IMR-90 (cell line): ENCODE measurements around the gene CLSTN3. TPM values are rescaled to one million over a fixed set of nuclear protein-coding genes. Genes with fewer than 3 reads are reported as not detected.

Experiments used
- ATAC-seq: fragments of 200-7000 bp; cut with Tn5 transposase; 2 replicates; pipeline ENCODE4 v1.9.1; 2020; ENCODE audit warnings: low read depth, mild to moderate bottlenecking, moderate library complexity
- BruUV-seq: library from RNA; stranded (reverse); fragments of 400-500 nt; replicated peaks from 2 replicates; lab custom pipeline; 2021; lab: Mats Ljungman, UMichigan
- CTCF ChIA-PET: fragments of 300-600 bp; formaldehyde crosslinking; extraction: SDS; loops from one replicate; lab custom pipeline; 2021; ENCODE audit warnings: antibody characterized with exemption; lab: Yijun Ruan, JAX
- POLR2A ChIA-PET: fragments of 300-600 bp; sonication (Branson Sonifier 250); formaldehyde crosslinking; loops from one replicate; lab custom pipeline; 2022; ENCODE audit warnings: antibody characterized with exemption; ENCODE audit not compliant: unreplicated experiment; lab: Charles Lee
- DNase-seq: peaks from one replicate; pipeline ENCODE4 v3.0.0; 2013
- H2AFZ ChIP-seq: replicated peaks from 2 replicates; pipeline ENCODE3; 2013; ENCODE audit warnings: low read length, mild to moderate bottlenecking; ENCODE audit not compliant: poor library complexity
- H2AK5ac ChIP-seq: 2 replicates; pipeline ENCODE4 v1.6.1; 2013; ENCODE audit warnings: low read depth, low read length, inconsistent platforms
- H2AK9ac ChIP-seq: replicated peaks from 2 replicates; pipeline ENCODE3; 2013; ENCODE audit warnings: mild to moderate bottlenecking, low read depth, low read length, moderate library complexity; ENCODE audit not compliant: poor library complexity
- H2BK120ac ChIP-seq: 2 replicates; pipeline ENCODE4 v1.6.1; 2013; ENCODE audit warnings: low read depth, low read length, inconsistent platforms
- H2BK15ac ChIP-seq: 3 replicates; pipeline ENCODE4 v1.6.1; 2013; ENCODE audit warnings: low read depth, low read length, inconsistent platforms
- H2BK20ac ChIP-seq: 2 replicates; pipeline ENCODE4 v1.6.1; 2013; ENCODE audit warnings: low read depth, mild to moderate bottlenecking, inconsistent platforms, low read length, moderate library complexity
- H2BK5ac ChIP-seq: 2 replicates; pipeline ENCODE4 v1.6.1; 2013; ENCODE audit warnings: mild to moderate bottlenecking, low read depth, low read length, inconsistent platforms; ENCODE audit not compliant: poor library complexity, severe bottlenecking
- H3K14ac ChIP-seq: replicated peaks from 2 replicates; pipeline ENCODE4 v1.6.1; 2013; ENCODE audit warnings: low read depth, low read length, inconsistent platforms
- H3K18ac ChIP-seq: 2 replicates; pipeline ENCODE4 v1.6.1; 2013; ENCODE audit warnings: low read depth, low read length, control low read depth
- H3K23ac ChIP-seq: 2 replicates; pipeline ENCODE4 v1.6.1; 2013; ENCODE audit warnings: low read depth, low read length, inconsistent platforms
- H3K27ac ChIP-seq: 2 replicates; pipeline ENCODE4 v1.5.1; 2013; ENCODE audit warnings: mild to moderate bottlenecking, control low read depth, low read length; ENCODE audit not compliant: insufficient read depth
- H3K27me3 ChIP-seq: 2 replicates; pipeline ENCODE4 v1.6.1; 2013; ENCODE audit warnings: low read length; ENCODE audit not compliant: control insufficient read depth, insufficient read depth
- H3K36me3 ChIP-seq: 2 replicates; pipeline ENCODE4 v1.6.1; 2013; ENCODE audit warnings: low read length, mixed read lengths; ENCODE audit not compliant: control insufficient read depth, insufficient read depth
- H3K4ac ChIP-seq: 2 replicates; pipeline ENCODE4 v1.6.1; 2013; ENCODE audit warnings: low read depth, low read length, inconsistent platforms
- H3K4me1 ChIP-seq: 2 replicates; pipeline ENCODE4 v1.6.1; 2013; ENCODE audit warnings: low read length, mixed read lengths; ENCODE audit not compliant: control insufficient read depth, insufficient read depth
- H3K4me2 ChIP-seq: 2 replicates; pipeline ENCODE4 v1.6.1; 2013; ENCODE audit warnings: low read depth, mild to moderate bottlenecking, control low read depth, low read length, moderate library complexity
- H3K4me3 ChIP-seq: 2 replicates; pipeline ENCODE4 v1.5.1; 2013; ENCODE audit warnings: low read depth, mild to moderate bottlenecking, control low read depth, low read length, moderate library complexity; ENCODE audit not compliant: insufficient read depth
- H3K56ac ChIP-seq: 2 replicates; pipeline ENCODE4 v1.6.1; 2013; ENCODE audit warnings: low read length, inconsistent platforms; ENCODE audit not compliant: insufficient read depth; ENCODE audit errors: extremely low read depth
- H3K79me1 ChIP-seq, 2 experiments: 2 replicates each; pipeline ENCODE4 v1.6.1; 2013; ENCODE audit warnings: low read length in 2 of 2, inconsistent platforms in 1 of 2, low read depth in 1 of 2
- H3K9ac ChIP-seq: 2 replicates; pipeline ENCODE4 v1.6.1; 2013; ENCODE audit warnings: low read depth, low read length, control low read depth
- H3K9me1 ChIP-seq: 2 replicates; pipeline ENCODE4 v1.6.1; 2013; ENCODE audit warnings: low read length, inconsistent platforms; ENCODE audit not compliant: insufficient read depth
- H3K9me3 ChIP-seq: 2 replicates; pipeline ENCODE4 v1.6.1; 2013; ENCODE audit warnings: low read length; ENCODE audit not compliant: control insufficient read depth, insufficient read depth
- H4K20me1 ChIP-seq: 2 replicates; pipeline ENCODE4 v1.6.1; 2013; ENCODE audit warnings: low read length, inconsistent platforms; ENCODE audit not compliant: insufficient read depth
- H4K5ac ChIP-seq: 2 replicates; pipeline ENCODE4 v1.6.1; 2013; ENCODE audit warnings: mild to moderate bottlenecking, low read depth, low read length, control low read depth
- H4K8ac ChIP-seq, 2 experiments: 2 replicates each; pipeline ENCODE4 v1.6.1; 2013; ENCODE audit warnings: low read depth in 2 of 2, low read length in 2 of 2, control low read depth in 1 of 2, inconsistent platforms in 1 of 2
- H4K91ac ChIP-seq: 2 replicates; pipeline ENCODE4 v1.6.1; 2013; ENCODE audit warnings: low read depth, low read length, inconsistent platforms; ENCODE audit not compliant: insufficient read depth
- BHLHE40 ChIP-seq: fragments of 150-350 bp; IDR thresholded peaks from 2 replicates; pipeline ENCODE4 v1.6.1; 2016; ENCODE audit warnings: mild to moderate bottlenecking, low read depth, low read length
- CEBPB ChIP-seq: IDR thresholded peaks from 2 replicates; pipeline ENCODE4 v1.6.1; 2012; ENCODE audit warnings: low read depth, low read length, improper control_type of control experiment
- CHD1 ChIP-seq: IDR thresholded peaks from 2 replicates; pipeline ENCODE4 v1.6.1; 2012; ENCODE audit warnings: low read depth, low read length, improper control_type of control experiment
- CTCF ChIP-seq: conservative IDR thresholded peaks from 2 replicates; pipeline ENCODE4 v1.5.1; 2012; ENCODE audit warnings: mild to moderate bottlenecking, low read depth, low read length, improper control_type of control experiment
- ELK1 ChIP-seq: fragments of 150-350 bp; IDR thresholded peaks from 2 replicates; pipeline ENCODE4 v1.6.1; 2016; ENCODE audit warnings: low read depth, mild to moderate bottlenecking, low read length, moderate library complexity, borderline replicate concordance
- FOS ChIP-seq: fragments of 150-350 bp; IDR thresholded peaks from 2 replicates; pipeline ENCODE4 v1.6.1; 2016; ENCODE audit warnings: low read depth, low read length
- MAFK ChIP-seq: IDR thresholded peaks from 2 replicates; pipeline ENCODE4 v1.6.1; 2012; ENCODE audit warnings: low read depth, low read length, improper control_type of control experiment
- MAZ ChIP-seq: IDR thresholded peaks from 2 replicates; pipeline ENCODE4 v1.6.1; 2012; ENCODE audit warnings: low read depth, mild to moderate bottlenecking, low read length, improper control_type of control experiment, moderate library complexity, borderline replicate concordance
- MXI1 ChIP-seq: IDR thresholded peaks from 2 replicates; pipeline ENCODE4 v1.6.1; 2012; ENCODE audit warnings: low read depth, mild to moderate bottlenecking, low read length, moderate library complexity, borderline replicate concordance
- NFE2L2 ChIP-seq: fragments of 150-350 bp; IDR thresholded peaks from 2 replicates; pipeline ENCODE4 v1.6.1; 2016; ENCODE audit warnings: low read depth, mild to moderate bottlenecking, low read length
- POLR2A ChIP-seq: IDR thresholded peaks from 2 replicates; pipeline ENCODE4 v1.6.1; 2012; ENCODE audit warnings: mild to moderate bottlenecking, low read depth, low read length
- RAD21 ChIP-seq: IDR thresholded peaks from 2 replicates; pipeline ENCODE4 v1.6.1; 2012; ENCODE audit warnings: low read length, improper control_type of control experiment
- RCOR1 ChIP-seq: IDR thresholded peaks from 2 replicates; pipeline ENCODE4 v1.6.1; 2012; ENCODE audit warnings: mild to moderate bottlenecking, low read length, improper control_type of control experiment; ENCODE audit not compliant: insufficient replicate concordance
- RFX5 ChIP-seq: IDR thresholded peaks from 2 replicates; pipeline ENCODE4 v1.8.0; 2012; ENCODE audit warnings: low read depth, mild to moderate bottlenecking, low read length, moderate library complexity
- SMC3 ChIP-seq: fragments of 150-350 bp; IDR thresholded peaks from 2 replicates; pipeline ENCODE4 v1.6.1; 2016; ENCODE audit warnings: low read depth, mild to moderate bottlenecking, antibody characterized with exemption, low read length, moderate library complexity
- dilution Hi-C: fragments of 300-500 bp; cut with HindIII; formaldehyde crosslinking; loops from one replicate; pipeline ENCODE4 v1.14.3; 2018; ENCODE audit warnings: low sequenced_read_pairs; ENCODE audit not compliant: unreplicated experiment
- in situ Hi-C: fragments of 300-500 bp; cut with MboI; formaldehyde crosslinking; loops from 3 replicates; pipeline ENCODE4 v1.14.3; 2019; ENCODE audit warnings: low sequenced_read_pairs, inconsistent platforms, mixed read lengths
- intact Hi-C: fragments of 100-400 bp; cut with micrococcal nuclease; formaldehyde crosslinking; loops from 2 replicates; pipeline ENCODE4 v1.10.0; 2022
- polyA plus RNA-seq, 3 experiments: library from polyadenylated mRNA; depleted of rRNA; stranded (reverse); fragments of >200 nt; gene quantifications; 2 replicates each; pipeline ENCODE4 v1.2.3, GENCODE V29; 2012; ENCODE audit warnings: low replicate concordance in 1 of 3
- total RNA-seq: library from RNA; depleted of rRNA; stranded (reverse); fragments of >200 nt; gene quantifications from 2 replicates; pipeline ENCODE4 v1.2.3, GENCODE V29; 2012

The CLSTN3 gene
- total and polyA plus RNA-seq, 2 of the 4 experiments (the other 2 are of a cell fraction): 4.1 to 16.4 TPM

- Histone ChIP-seq H4K20me1 (peaks cover 4% of the 10 kb centered on the region; the same call in 1 of the 2 replicates), H2BK20ac (no peak overlapping the region), H4K91ac (no peak overlapping the region), H3K23ac (no peak overlapping the region; the same call in 1 of the 2 replicates), H2BK5ac (peak overlapping the region; percentile 70), H3K18ac (no peak overlapping the region), H2AK5ac (peak overlapping the region; percentile 58), H3K56ac (no peak overlapping the region), H2BK15ac (no peak overlapping the region), H4K8ac (no peak overlapping the region), H3K4ac (no peak overlapping the region), H3K36me3 (peaks cover 64% of the 10 kb centered on the region), H2AK9ac (peak overlapping the region; percentile 10), H3K27ac (no peak overlapping the region), H3K14ac (no peak overlapping the region), H3K4me1 (peaks cover 8% of the 10 kb centered on the region; the same call in 1 of the 2 replicates), H3K4me3 (no peak overlapping the region), H4K5ac (no peak overlapping the region), H2AFZ (peak overlapping the region; percentile 49), H2BK120ac (no peak overlapping the region), H3K79me1 (peaks cover 0 to 5% of the 10 kb centered on the region in 2 experiments; a peak in 1 of 4 replicates), H3K4me2 (no peak overlapping the region), H3K9ac (no peak overlapping the region), H3K9me1 (peaks cover 19% of the 10 kb centered on the region), H3K27me3 (no peaks in the 10 kb centered on the region), H3K9me3 (no peaks in the 10 kb centered on the region)
- TF ChIP-seq SMC3 (no peak), RCOR1 (no peak), BHLHE40 (no peak), CEBPB (no peak), ELK1 (no peak), CTCF (no peak), RFX5 (no peak), FOS (no peak), NFE2L2 (no peak), RAD21 (no peak), MXI1 (no peak), MAFK (no peak), POLR2A (no peak), CHD1 (no peak), MAZ (no peak)
- POLR2A ChIA-PET: no interaction called here
- CTCF ChIA-PET: no interaction called here
- intact Hi-C loops (no loop called here), dilution Hi-C loops (no loop called here), in situ Hi-C loops (no loop called here)
- DNase-seq: no peak
- BruUV-seq: no TSS peak
- ATAC-seq: no peak
Observed at GRCh38 chr12:7083125-7083524, 47.0 kb upstream of the CLSTN3 start.
